Cerebellar nuclear complex (tissue), 1 donor: ENCODE results near the gene ADAMTS9.

Source experiments
- DNase-seq, 2 experiments: peaks; one replicate each; lab custom pipeline; 2025; lab: John Stamatoyannopoulos, UW

ADAMTS9 gene

DNA sequence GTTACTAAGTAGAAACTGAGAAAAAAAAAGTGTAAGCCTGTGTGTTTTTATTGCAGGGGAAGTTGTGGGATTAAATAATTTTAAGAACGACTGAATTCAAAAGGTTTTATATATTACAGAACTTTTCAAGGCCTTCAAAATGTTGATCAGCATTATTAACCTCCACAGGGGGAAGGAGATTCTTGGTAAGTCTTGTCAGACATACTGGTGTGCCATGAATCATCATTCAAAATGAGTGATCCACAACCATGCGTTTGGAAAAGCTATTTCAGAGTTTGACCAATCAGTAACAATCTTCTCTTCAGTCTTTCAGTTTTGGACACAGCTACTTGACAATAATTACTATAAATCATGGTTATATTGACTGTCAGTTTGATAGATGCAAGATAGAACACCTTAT, 70.2 kb downstream of the ADAMTS9 start:
- no peak for DNase-seq

DNA sequence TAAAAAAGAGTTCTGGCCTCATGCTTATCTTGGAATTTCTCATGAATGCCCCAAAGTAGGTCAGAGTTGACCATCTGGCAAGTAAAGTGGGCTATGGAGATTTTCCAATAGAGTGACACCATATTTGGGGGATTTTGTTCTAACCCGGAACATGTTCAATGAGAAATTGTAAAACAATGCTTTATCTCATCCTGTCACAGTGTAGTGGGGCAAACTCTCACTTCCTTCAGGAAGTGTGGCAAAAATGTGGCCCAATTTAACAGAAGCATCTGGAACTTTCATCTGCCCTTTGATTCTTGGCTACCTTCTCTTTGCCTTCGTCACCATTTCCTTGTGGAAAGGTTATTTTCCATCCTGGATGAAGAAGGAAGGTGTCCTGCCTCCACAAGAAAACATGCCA, 70.8 kb downstream of the ADAMTS9 start:
- DNase-seq: no peak

DNA sequence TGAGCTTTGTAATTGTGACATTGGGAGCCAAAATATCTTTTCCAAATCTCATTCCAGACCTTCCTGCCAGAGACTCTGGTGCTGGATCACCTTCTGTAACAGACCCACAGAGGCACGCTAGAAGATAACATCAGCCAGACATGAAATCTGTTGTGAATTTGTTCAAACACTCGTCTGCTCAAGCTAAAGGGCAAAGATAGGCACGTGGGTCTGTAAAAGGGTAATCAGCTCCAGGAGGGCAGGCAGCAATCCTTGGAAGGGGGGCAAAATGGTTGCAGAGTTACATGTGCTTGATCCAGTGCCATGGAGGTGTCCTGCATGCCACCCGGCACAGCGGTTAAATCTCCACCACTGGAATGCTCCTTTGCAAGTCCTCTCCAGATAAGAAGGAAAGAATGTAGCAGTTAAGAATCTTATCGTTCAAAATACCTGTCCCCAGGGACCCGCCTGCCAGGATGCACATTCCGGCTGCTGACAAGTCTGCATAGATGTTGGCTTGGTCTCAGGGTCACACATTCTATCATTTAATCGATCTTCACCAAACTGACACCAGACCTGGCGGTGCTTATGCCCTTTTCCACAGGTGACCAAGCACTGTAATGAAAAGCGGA, 74.8 kb downstream of the ADAMTS9 start:
- DNase-seq: no peak

DNA sequence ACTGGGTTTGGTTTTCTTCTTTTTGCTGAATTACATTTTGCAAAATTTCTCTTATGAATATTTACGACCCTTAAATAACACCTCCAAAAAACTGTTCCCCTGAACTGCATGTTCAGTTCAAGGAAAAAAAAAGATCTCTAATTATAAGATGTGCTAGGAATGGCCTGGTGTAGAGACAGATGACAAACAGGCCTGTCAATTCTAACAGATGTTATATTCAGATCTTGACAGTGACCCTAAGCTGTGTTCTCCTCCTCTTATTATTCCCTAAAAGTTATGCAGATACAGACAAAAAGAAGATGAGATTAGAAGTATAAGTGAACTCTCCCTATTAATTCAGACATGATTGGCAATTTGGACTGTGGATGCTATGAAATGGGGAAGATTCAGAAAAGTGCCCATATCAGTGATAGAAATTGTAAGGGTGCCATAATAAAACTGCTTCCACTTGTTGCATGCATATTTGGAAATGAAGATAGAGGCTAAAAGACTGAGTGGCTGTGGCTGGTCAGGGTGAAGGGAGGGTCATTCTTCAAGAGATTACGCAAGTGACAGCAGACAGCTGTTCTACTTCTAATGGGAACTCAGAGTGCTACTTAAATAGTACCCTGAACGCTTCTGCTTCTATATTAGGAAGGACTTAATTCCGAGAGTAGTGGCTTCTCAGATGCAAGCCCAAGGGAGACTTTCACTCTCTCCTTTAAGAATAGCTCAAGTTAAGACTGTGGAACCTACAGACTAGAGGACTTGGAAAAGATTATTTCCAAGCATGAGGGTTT, 75.5 kb downstream of the ADAMTS9 start:
- no peak for DNase-seq

DNA sequence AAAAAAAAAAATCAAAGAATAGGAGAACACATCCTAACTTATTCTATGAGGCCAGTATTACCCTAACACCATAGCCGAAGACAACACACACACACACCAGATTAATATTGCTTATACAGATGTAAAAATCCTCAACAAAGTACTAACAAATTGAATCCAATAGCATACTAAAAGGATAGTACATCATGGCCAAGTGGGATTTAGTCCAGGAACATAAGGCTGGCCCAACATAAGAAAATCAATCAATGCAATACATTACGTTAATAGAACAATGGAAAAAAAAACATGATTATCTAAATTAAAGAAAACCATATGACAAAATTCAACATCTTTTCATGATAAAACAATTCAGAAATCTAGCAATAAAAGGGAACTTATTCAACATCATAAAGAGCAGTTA, 79.1 kb downstream of the ADAMTS9 start:
- no peak for DNase-seq

GRCh38 chr3:64607032-64607551, 80.7 kb downstream of the ADAMTS9 start:
- no peak for DNase-seq

- no peak for DNase-seq
Observed at GRCh38 chr3:64604313-64604712, 83.5 kb downstream of the ADAMTS9 start.

GRCh38 chr3:64601824-64602223, 86.0 kb downstream of the ADAMTS9 start:
- no peak for DNase-seq

DNA sequence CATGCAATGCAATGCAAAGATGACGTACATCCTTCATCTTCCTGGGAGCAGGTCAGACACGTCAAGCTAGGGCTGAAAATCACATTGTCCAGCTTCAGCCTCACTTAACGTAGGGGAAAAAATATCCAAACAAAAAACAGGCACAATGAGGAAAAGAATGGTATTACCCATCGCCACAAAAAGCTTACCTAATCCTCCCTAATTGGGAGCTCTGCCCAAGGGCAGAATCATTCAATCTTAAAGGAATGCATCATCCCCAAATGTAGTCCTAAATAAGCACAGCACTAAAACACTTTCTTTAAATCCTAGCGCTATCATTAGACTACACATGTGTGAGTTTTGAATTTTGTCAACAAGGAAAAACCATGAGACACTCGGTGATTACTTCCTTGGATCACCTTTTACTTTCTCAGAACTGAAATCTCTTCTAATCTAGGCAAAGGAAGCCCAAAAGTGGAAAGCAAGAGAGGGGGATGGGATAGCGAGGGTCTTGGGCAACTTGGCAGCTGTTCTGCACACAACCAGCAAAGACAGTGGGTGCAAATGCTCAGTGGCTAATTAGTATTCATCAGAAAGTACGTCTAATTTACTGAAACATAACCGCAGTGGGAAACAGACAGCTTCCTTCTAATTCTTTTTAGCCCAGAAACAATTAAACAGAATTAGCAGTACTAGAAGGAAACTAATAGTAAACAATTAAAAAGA, 87.4 kb downstream of the ADAMTS9 start:
- DNase-seq: no peak

DNA sequence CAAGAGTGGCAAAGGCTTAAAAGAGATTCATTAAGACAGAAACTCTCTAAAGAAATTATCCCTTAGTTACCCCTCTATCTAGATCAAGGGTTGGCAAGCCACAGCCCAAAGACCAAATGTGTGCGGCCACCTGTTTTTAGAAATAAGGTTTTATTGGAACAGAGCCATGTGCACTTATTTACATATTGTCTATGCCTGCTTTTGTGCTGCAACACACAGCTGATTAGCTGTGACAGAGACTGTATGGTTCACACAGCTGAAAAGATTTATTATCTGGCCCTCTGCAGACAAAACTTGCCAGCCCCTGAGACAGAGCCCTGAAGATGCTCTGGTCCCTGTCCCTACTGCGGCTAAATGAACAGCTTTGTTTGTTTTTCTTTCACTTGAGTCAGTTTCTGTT, 88.1 kb downstream of the ADAMTS9 start:
- no peak for DNase-seq

DNA sequence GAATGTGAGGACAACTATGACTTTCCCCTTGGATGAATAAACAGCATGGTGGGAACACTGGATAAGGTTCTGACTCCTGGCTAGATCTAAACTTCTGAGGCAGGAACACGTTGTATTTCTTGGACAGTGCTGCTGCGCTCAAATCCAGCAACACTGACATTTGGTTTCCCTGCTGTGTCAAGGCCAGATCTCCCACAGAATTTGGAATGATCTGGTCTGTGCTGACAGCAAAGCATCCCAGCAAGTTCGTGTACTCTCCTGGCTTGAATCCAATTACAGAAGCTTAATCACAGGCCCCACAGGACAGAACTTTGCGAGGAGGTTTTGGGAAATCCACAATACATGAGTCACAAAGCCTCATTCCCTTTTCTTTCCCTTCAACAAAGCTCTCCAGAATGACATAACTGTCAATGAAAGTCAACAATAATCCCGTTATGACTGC, 92.5 kb downstream of the ADAMTS9 start:
- DNase-seq: no peak

GRCh38 chr3:64594134-64594533, 93.7 kb downstream of the ADAMTS9 start:
- DNase-seq: no peak

GRCh38 chr3:64593350-64593749, 94.5 kb downstream of the ADAMTS9 start:
- no peak for DNase-seq

GRCh38 chr3:64591615-64592014, 96.2 kb downstream of the ADAMTS9 start:
- no peak for DNase-seq

- no peak for DNase-seq
Observed at GRCh38 chr3:64588380-64588779, 99.4 kb downstream of the ADAMTS9 start.

GRCh38 chr3:64586952-64587351, 100.8 kb downstream of the ADAMTS9 start:
- DNase-seq: no peak

GRCh38 chr3:64584179-64584578, 103.6 kb downstream of the ADAMTS9 start:
- DNase-seq: no peak

GRCh38 chr3:64578797-64579196, 109.0 kb downstream of the ADAMTS9 start:
- DNase-seq: no peak

DNA sequence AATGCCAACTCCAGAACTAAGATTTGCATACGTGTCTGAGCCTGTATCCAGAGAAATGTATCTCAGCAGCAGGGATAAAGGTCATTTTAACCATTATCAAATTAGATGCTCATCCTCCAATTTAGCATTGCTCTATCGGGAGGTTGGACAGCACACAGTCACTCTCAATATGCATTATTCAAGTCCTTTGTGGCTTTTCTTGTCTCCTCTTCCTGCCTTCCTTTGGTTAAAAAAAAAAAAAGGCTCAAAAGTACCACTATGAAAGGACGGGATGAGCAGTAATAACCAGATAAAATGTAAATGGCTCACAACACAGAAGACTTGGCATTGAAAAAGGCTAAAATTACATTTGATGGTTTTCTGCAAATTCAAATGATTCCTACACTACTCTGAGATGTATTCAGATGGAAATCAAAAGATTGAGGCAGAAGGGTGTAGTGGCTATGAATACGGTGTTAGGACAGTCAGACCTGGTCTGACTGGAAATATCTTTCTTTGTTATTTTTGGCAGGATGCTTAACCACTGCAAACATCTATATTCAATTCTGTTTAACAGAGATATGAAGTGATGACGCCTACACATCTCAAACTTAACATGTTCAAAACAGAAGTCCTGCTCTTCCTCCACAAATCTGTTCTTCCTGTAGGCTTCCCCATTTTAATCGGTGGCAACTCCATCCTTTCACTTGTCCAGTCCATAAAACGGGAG, 109.6 kb downstream of the ADAMTS9 start:
- DNase-seq: no peak

DNA sequence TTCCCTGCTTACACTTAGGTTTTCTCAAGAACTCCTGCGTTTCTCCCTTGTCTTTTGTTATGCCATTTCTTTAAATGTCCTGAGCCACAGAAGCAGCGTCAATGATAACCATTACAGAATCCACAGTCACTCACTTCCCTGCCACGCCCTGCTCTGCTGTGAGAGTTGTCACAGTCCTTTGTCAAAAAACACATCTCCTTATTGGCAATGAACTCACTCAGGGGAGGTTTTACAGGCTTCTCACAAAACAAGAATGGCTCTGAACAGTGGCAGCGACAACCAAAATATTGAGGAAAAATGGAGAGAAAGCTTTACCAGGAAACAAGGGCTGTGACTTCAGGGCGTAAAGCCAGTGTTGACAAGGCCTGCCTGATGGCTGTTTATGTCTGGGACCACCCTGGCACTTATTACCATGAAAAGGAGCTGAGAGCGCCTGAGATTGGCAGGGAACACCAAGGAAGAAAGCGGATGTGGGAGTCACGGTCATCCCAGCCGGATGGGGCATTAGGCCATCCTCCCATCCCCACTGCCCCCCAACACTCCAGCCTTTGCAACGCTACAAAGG, 111.5 kb downstream of the ADAMTS9 start:
- no peak for DNase-seq

DNA sequence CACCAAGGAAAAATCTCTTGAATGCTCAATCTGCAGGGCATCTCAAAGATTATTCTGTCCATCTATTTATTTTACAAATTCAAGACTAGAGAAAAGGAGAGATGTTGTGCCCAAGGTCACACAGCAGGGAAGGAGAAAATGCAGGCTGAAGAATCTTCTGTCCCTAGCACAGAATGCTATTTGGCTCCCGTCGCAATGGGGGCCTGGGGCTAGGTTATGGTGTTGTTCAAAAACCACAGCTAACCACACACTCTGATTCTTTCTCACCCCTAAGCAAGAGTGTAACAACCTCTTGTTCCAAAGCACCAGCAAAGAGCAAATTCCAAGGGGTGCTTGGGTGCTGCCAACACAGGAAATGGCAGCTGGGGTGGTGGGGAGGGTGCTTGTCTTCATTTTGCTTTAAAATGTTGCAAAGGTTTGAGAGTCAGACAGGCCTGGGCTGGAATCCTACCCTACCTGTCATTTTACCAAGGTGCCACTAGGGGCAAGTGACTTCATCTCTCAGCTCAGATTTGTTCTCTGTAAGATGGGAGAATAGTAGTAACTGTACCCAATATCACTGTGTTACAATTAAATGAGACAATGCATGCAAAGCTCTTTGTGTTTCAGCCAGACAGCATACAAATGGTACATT, 112.5 kb downstream of the ADAMTS9 start:
- no peak for DNase-seq
